K562 (cell line): ENCODE results near the gene RPTOR. TPM values are rescaled to one million over a fixed set of nuclear protein-coding genes. Genes with fewer than 3 reads are reported as not detected.

Experiments
- CXXC5 ChIP-seq: fragments of 250-450 bp; sonication (Bioruptor Pico); IDR thresholded peaks from 2 replicates; pipeline ENCODE4 v1.8.0; 2022; ENCODE audit warnings: inconsistent platforms, mild to moderate bottlenecking, moderate library complexity
- DACH1 ChIP-seq: fragments of 450-650 bp; IDR thresholded peaks from 2 replicates; pipeline ENCODE4 v1.6.1; 2018; ENCODE audit not compliant: partially characterized antibody
- E2F3 ChIP-seq: fragments of 250-450 bp; sonication (Bioruptor Pico); IDR thresholded peaks from 2 replicates; pipeline ENCODE4 v1.4.0; 2020; ENCODE audit warnings: mild to moderate bottlenecking
- KDM4B ChIP-seq, 2 experiments: fragments of 450-650 bp in 1 of 2; sonication (generic) in 1 of 2; IDR thresholded peaks; 2 replicates each; pipeline ENCODE4 v1.6.1; 2016 to 2017; ENCODE audit warnings: borderline replicate concordance in 2 of 2, antibody characterized with exemption in 1 of 2, low read depth in 1 of 2, mild to moderate bottlenecking in 1 of 2
- PHF8 ChIP-seq: fragments of 200-600 bp; sonication (generic); IDR thresholded peaks from 2 replicates; pipeline ENCODE4 v1.6.1; 2012; ENCODE audit warnings: mixed run types, mild to moderate bottlenecking, inconsistent platforms, low read length, moderate library complexity, borderline replicate concordance
- PRMT5 ChIP-seq: sonication (generic); formaldehyde crosslinking; IDR thresholded peaks from 2 replicates; pipeline ENCODE4 v1.5.0; 2020; ENCODE audit warnings: missing genetic modification reagents
- PTTG1 ChIP-seq: fragments of 450-650 bp; IDR thresholded peaks from 2 replicates; pipeline ENCODE4 v1.6.1; 2016; ENCODE audit warnings: low read depth, mild to moderate bottlenecking, missing genetic modification characterization, missing compliant biosample characterization
- SMARCB1 ChIP-seq: IDR thresholded peaks from 2 replicates; pipeline ENCODE4 v1.6.1; 2011; ENCODE audit warnings: improper control_type of control experiment, low read depth; ENCODE audit not compliant: insufficient read length
- SPI1 ChIP-seq: IDR thresholded peaks from 2 replicates; pipeline ENCODE4 v1.6.1; 2011; ENCODE audit warnings: low read depth, low read length, control low read depth, borderline replicate concordance
- TCF3 ChIP-seq: sonication (generic); formaldehyde crosslinking; IDR thresholded peaks from 2 replicates; pipeline ENCODE4 v1.4.0; 2020; ENCODE audit warnings: mild to moderate bottlenecking, missing genetic modification reagents
- TFAM ChIP-seq: fragments of 250-450 bp; sonication (Bioruptor Pico); conservative IDR thresholded peaks from 2 replicates; pipeline ENCODE4 v1.5.0; 2021; ENCODE audit warnings: mild to moderate bottlenecking, moderate library complexity
- WHSC1 ChIP-seq: IDR thresholded peaks from one replicate; pipeline ENCODE4 v1.6.1; 2012; ENCODE audit warnings: low read length, control low read depth, inconsistent platforms
- ZBTB34 ChIP-seq: fragments of 250-450 bp; sonication (Bioruptor Pico); IDR thresholded peaks from 2 replicates; pipeline ENCODE4 v1.8.0; 2021; ENCODE audit warnings: mild to moderate bottlenecking, moderate library complexity
- ZNF124 ChIP-seq: sonication (generic); formaldehyde crosslinking; IDR thresholded peaks from 2 replicates; pipeline ENCODE4 v1.8.1; 2022; ENCODE audit warnings: missing genetic modification reagents
- ZNF146 ChIP-seq: IDR thresholded peaks from one replicate; pipeline ENCODE4 v1.6.1; 2018; ENCODE audit warnings: missing compliant biosample characterization; ENCODE audit not compliant: unreplicated experiment
- ZNF217 ChIP-seq: sonication (generic); formaldehyde crosslinking; IDR thresholded peaks from 2 replicates; pipeline ENCODE4 v1.8.0; 2022; ENCODE audit warnings: mild to moderate bottlenecking, missing genetic modification reagents
- ZNF408 ChIP-seq: fragments of 250-450 bp; sonication (Bioruptor Pico); IDR thresholded peaks from 2 replicates; pipeline ENCODE4 v1.4.0; 2020; ENCODE audit warnings: low read depth, mild to moderate bottlenecking, moderate library complexity
- ZNF444 ChIP-seq: fragments of 250-450 bp; sonication (Bioruptor Pico); IDR thresholded peaks from 2 replicates; pipeline ENCODE4 v1.4.0; 2020; ENCODE audit warnings: mild to moderate bottlenecking, moderate library complexity
- ZNF695 ChIP-seq: fragments of 450-650 bp; formaldehyde crosslinking; IDR thresholded peaks from 2 replicates; pipeline ENCODE4 v1.4.0; 2020; ENCODE audit warnings: mild to moderate bottlenecking, moderate library complexity
- polyA plus RNA-seq, 8 experiments: library from polyadenylated mRNA; depleted of rRNA in 4 of 8; stranded (reverse) in 5 of 8; unstranded in 3 of 8; fragments of >200 nt; fragmentation: Nextera tagmentation in 2 of 8; fragmentation: Illumina TruSeq in 1 of 8; extraction: Ambion mirVana in 2 of 8; extraction: Trizol in 1 of 8; gene quantifications; 2 replicates each; pipeline versions ENCODE4 v1.2.1 to v1.2.3, GENCODE V29; 2011 to 2014; ENCODE audit warnings: inconsistent platforms in 1 of 8, missing spikeins in 1 of 8
- total RNA-seq, 7 experiments: library from RNA; depleted of rRNA in 6 of 7; stranded (reverse); fragments of >200 nt in 6 of 7; fragmentation: Illumina TruSeq in 2 of 7; extraction: Trizol in 2 of 7; gene quantifications; 2 replicates each; pipeline versions ENCODE4 v1.2.1 to v1.2.3, GENCODE V29; 2011 to 2021; ENCODE audit warnings: low replicate concordance in 1 of 7
- TF ChIP-seq, protein P1 (sequence below), 2 experiments: fragments of 450-650 bp; formaldehyde crosslinking in 1 of 2; IDR thresholded peaks; 2 replicates each; pipeline versions ENCODE4 v1.4.0 to v1.6.1; 2014 to 2020; ENCODE audit warnings: mild to moderate bottlenecking in 2 of 2, borderline replicate concordance in 1 of 2, low read depth in 1 of 2

The RPTOR gene
- total and polyA plus RNA-seq, 9 of the 15 experiments (the other 6 are each of a cell fraction or from before 2014, with no cell fraction given) = 0.24 to 54.1 (median 10.2) TPM

DNA sequence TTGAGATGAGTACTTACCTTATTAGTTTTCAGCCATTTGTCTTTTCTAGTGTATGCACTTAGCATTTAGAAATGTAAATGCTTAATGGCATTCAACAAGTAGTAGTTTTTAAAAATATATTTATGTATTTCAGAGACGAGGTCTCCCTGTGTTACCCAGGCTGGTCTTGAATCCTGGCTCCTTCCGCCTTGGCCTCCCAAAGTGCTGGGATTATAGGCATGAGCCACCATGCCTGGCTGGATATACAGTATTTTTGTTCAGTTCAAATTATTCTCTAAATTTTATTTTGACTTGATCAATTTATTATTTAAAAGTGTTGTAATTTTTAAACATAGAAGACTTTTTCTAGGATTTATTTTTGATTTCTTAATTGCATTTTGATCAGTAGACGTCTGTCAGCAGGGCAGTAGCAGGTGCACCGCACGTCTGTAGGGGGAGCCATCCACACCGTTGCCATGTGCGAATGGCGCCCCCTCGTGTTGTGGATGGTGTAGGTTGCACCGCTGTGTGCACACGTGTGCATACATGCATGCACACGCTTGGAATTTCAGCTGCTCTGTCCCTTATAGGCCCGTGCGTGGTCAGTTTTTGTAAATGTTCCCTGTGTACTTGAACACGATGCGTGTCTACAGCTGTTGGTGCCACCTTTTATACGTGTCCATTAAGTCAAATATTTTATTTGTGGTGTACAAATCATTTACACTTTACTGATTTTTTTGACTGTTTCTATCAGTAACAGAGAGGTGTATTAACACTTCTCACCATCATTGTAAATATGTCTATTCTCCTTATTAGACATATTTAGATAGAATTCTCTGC, 30.6 kb downstream of the RPTOR start (continued):
- TF ChIP-seq PRMT5 (CRISPR knock-in tag) (no peak), ZNF695 (no peak), PTTG1 (tag) (no peak), ZBTB34 (CRISPR knock-in tag) (no peak), CXXC5 (CRISPR knock-in tag) (peak; percentile 36), ZNF444 (no peak), E2F3 (CRISPR knock-in tag) (no peak), DACH1 (peak; percentile 37), ZNF408 (no peak), TCF3 (no peak), ZNF217 (no peak), TFAM (CRISPR knock-in tag) (no peak), PHF8 (no peak), WHSC1 (no peak), ZNF146 (CRISPR knock-in tag) (no peak), SMARCB1 (no peak), KDM4B (IDR thresholded peaks at IDR 0.05; ENCODE audit: borderline replicate concordance in 2 of 2, low read depth in 1 of 2) (no peak), SPI1 (no peak), ZNF124 (CRISPR knock-in tag) (no peak)
- TF ChIP-seq, protein P1, sequence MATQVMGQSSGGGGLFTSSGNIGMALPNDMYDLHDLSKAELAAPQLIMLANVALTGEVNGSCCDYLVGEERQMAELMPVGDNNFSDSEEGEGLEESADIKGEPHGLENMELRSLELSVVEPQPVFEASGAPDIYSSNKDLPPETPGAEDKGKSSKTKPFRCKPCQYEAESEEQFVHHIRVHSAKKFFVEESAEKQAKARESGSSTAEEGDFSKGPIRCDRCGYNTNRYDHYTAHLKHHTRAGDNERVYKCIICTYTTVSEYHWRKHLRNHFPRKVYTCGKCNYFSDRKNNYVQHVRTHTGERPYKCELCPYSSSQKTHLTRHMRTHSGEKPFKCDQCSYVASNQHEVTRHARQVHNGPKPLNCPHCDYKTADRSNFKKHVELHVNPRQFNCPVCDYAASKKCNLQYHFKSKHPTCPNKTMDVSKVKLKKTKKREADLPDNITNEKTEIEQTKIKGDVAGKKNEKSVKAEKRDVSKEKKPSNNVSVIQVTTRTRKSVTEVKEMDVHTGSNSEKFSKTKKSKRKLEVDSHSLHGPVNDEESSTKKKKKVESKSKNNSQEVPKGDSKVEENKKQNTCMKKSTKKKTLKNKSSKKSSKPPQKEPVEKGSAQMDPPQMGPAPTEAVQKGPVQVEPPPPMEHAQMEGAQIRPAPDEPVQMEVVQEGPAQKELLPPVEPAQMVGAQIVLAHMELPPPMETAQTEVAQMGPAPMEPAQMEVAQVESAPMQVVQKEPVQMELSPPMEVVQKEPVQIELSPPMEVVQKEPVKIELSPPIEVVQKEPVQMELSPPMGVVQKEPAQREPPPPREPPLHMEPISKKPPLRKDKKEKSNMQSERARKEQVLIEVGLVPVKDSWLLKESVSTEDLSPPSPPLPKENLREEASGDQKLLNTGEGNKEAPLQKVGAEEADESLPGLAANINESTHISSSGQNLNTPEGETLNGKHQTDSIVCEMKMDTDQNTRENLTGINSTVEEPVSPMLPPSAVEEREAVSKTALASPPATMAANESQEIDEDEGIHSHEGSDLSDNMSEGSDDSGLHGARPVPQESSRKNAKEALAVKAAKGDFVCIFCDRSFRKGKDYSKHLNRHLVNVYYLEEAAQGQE (IDR thresholded peaks at IDR 0.05; ENCODE audit: borderline replicate concordance) = peak; percentile 92
- TF ChIP-seq, protein P1 (CRISPR knock-in tag; IDR thresholded peaks at IDR 0.05; ENCODE audit: low read depth) = no peak
